Daoy (cell line): ENCODE measurements around the gene FAM163A. TPM values are rescaled to one million over a fixed set of nuclear protein-coding genes. Genes with fewer than 3 reads are reported as not detected.
"Not testable (repeated sequence)": the region's sequence is repeated elsewhere in the genome, so short reads cannot be mapped to it uniquely, and the experiment has no call there.

Experiments used
- DNase-seq: peaks from one replicate; pipeline ENCODE4 v3.0.0-alpha.2; 2015; ENCODE audit warnings: low read depth
- total RNA-seq: library from RNA; depleted of rRNA; stranded (reverse); fragments of >200 nt; shearing (Covaris generic); gene quantifications from 2 replicates; pipeline ENCODE4 v1.2.3, GENCODE V29; 2014; rRNA removed

FAM163A gene
- total RNA-seq, 1 experiment from 2014 or later: not detected

DNA sequence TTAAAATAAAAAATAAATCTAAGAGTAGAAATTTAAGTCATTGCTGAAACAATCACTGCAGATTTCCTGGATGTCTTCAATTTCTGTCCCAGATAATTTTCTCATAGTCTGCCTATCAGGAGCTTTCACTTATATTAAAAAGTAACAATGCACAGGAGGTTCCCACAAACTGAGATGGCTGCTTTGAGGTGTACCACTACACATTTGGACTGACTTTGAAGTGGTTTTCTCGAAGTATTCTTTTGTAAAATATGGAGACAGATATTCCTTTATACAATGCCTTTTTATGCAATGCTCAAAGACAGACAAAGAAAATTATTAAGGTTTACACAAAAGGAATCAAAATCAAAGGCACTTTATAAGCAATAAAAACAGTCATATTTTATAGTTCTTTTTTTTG, 110.0 kb downstream of the FAM163A start:
- no peak for DNase-seq

- DNase-seq: not testable (repeated sequence)
Measured at GRCh38 chr1:179855831-179856230, 112.7 kb downstream of the FAM163A start.

- DNase-seq: no peak
Measured at GRCh38 chr1:179856296-179856695, 113.2 kb downstream of the FAM163A start.

GRCh38 chr1:179857009-179857408, 113.9 kb downstream of the FAM163A start:
- DNase-seq: no peak

- no peak for DNase-seq
Measured at GRCh38 chr1:179860652-179861051, 117.6 kb downstream of the FAM163A start.

- DNase-seq: no peak
Measured at GRCh38 chr1:179865377-179865776, 122.3 kb downstream of the FAM163A start.

Other genes with a start within 250 kb of the FAM163A start
- gene NPHS2, start 167.3 kb upstream of the FAM163A start, total RNA-seq: not detected in 2 replicates
- 0.03 and 0.34 TPM in 2 replicates for gene TDRD5, start 151.5 kb upstream of the FAM163A start, total RNA-seq
- 79.9 and 80.6 TPM in 2 replicates for gene TOR1AIP2, start 134.5 kb downstream of the FAM163A start, total RNA-seq
- 45.3 and 48.7 TPM in 2 replicates for gene TOR1AIP1, start 139.0 kb downstream of the FAM163A start, total RNA-seq
- 28.7 and 40.6 TPM in 2 replicates for gene CEP350, start 211.5 kb downstream of the FAM163A start, total RNA-seq